Activated CD4-positive, alpha-beta T cell treated with anti-CD3 and anti-CD28 coated beads, Interleukin-2, amount 10 ng/mL, durations not matched to agents 7 days and 5 days (primary cell): ENCODE results near the gene RESF1. TPM values are rescaled to one million over a fixed set of nuclear protein-coding genes. Genes with fewer than 3 reads are reported as not detected.
"Not testable (repeated sequence)": the region's sequence is repeated elsewhere in the genome, so short reads cannot be mapped to it uniquely, and the experiment has no call there.

Experiments
- CTCF ChIA-PET: fragments of 350-600 bp; sonication (Branson Sonifier 250); formaldehyde crosslinking; loops from one replicate; lab custom pipeline; 2021; ENCODE audit warnings: antibody characterized with exemption; lab: Charles Lee
- POLR2A ChIA-PET: fragments of 350-600 bp; sonication (Branson Sonifier 250); formaldehyde crosslinking; loops from one replicate; lab custom pipeline; 2021; ENCODE audit warnings: antibody characterized with exemption; lab: Charles Lee
- DNase-seq: peaks from one replicate; pipeline ENCODE4 v3.0.0-alpha.2; 2020
- H3K27ac Mint-ChIP-seq: one replicate; pipeline ENCODE4 v1.8.0; 2021; ENCODE audit warnings: mild to moderate bottlenecking, moderate library complexity, mixed read lengths
- H3K27me3 Mint-ChIP-seq: one replicate; pipeline ENCODE4 v1.8.0; 2021; ENCODE audit warnings: mixed read lengths
- H3K36me3 Mint-ChIP-seq: one replicate; pipeline ENCODE4 v1.8.0; 2021; ENCODE audit warnings: low read depth, mixed read lengths
- H3K4me1 Mint-ChIP-seq: one replicate; pipeline ENCODE4 v1.8.0; 2021; ENCODE audit warnings: mixed read lengths
- H3K4me3 Mint-ChIP-seq: one replicate; pipeline ENCODE4 v1.8.0; 2021; ENCODE audit warnings: mild to moderate bottlenecking, moderate library complexity, mixed read lengths
- H3K9me3 Mint-ChIP-seq: one replicate; pipeline ENCODE4 v1.8.0; 2021; ENCODE audit warnings: mixed read lengths
- total RNA-seq, 2 experiments: library from RNA; stranded (reverse); gene quantifications; one replicate each; pipeline ENCODE4 v1.2.3, GENCODE V29; 2021

The RESF1 gene
- 100 to 1,000 TPM; 137 to 183 TPM for total RNA-seq

- peaks cover 20% of the 10 kb centered on the region for H3K9me3 Mint-ChIP-seq
- H3K27me3 Mint-ChIP-seq = no peaks in the 10 kb centered on the region
- ChIA-PET POLR2A (interaction anchor here (0.5 to 1.4 kb wide), 5 partner anchors 30 to 306 kb away, joined by 3 to 9 read pairs (median 4); no protein-coding TSS in a partner anchor), CTCF (interaction anchor here (1.0 to 2.5 kb wide), 8 partner anchors 10 to 276 kb away, joined by 3 to 10 read pairs (median 3); no protein-coding TSS in a partner anchor)
- H3K36me3 Mint-ChIP-seq = peaks cover 74% of the 10 kb centered on the region
- H3K27ac Mint-ChIP-seq = peak within 1 kb of the TSS; percentile 99
- DNase-seq = peak; percentile 90
- peak within 1 kb of the TSS; percentile 90 for H3K4me3 Mint-ChIP-seq
- H3K4me1 Mint-ChIP-seq = peaks cover 63% of the 10 kb centered on the region
Observed at GRCh38 chr12:31959161-31959700, at the start of gene RESF1. TSS of gene RESF1 (plus strand) at chr12:31959415. CDS start at chr12:31980956, 21,541 bp downstream.

- Mint-ChIP-seq H3K36me3 (peaks cover 13% of the 10 kb centered on the region), H3K4me1 (no peaks in the 10 kb centered on the region), H3K27me3 (no peaks in the 10 kb centered on the region), H3K27ac (no peak overlapping the region), H3K9me3 (peaks cover 29% of the 10 kb centered on the region), H3K4me3 (no peak overlapping the region)
- DNase-seq = no peak
- ChIA-PET POLR2A (interaction anchor here (0.6 kb wide), 1 partner anchor 46 kb away, joined by 15 read pairs; no protein-coding TSS in a partner anchor), CTCF (interaction anchor here (0.6 kb wide), 2 partner anchors 25 to 65 kb away, joined by 3 to 4 read pairs; no protein-coding TSS in a partner anchor)
Observed at GRCh38 chr12:31914927-31915326, 44.3 kb upstream of the RESF1 start.

- H3K27ac Mint-ChIP-seq = no peak overlapping the region
- no peaks in the 10 kb centered on the region for H3K27me3 Mint-ChIP-seq
- POLR2A ChIA-PET = interaction anchor here (0.6 kb wide), 1 partner anchor 46 kb away, joined by 15 read pairs; no protein-coding TSS in a partner anchor
- no peaks in the 10 kb centered on the region for H3K4me1 Mint-ChIP-seq
- H3K4me3 Mint-ChIP-seq = no peak overlapping the region
- peaks cover 13% of the 10 kb centered on the region for H3K36me3 Mint-ChIP-seq
- peaks cover 28% of the 10 kb centered on the region for H3K9me3 Mint-ChIP-seq
- CTCF ChIA-PET = interaction anchor here (0.6 to 1.4 kb wide), 2 partner anchors 25 to 65 kb away, joined by 3 read pairs; no protein-coding TSS in a partner anchor
- no peak for DNase-seq
Observed at GRCh38 chr12:31915446-31915845, 43.8 kb upstream of the RESF1 start.

- Mint-ChIP-seq H3K4me3 (no peak overlapping the region), H3K27me3 (no peaks in the 10 kb centered on the region), H3K4me1 (peaks cover 11% of the 10 kb centered on the region), H3K9me3 (peaks cover 33% of the 10 kb centered on the region), H3K36me3 (peaks cover 23% of the 10 kb centered on the region), H3K27ac (no peak overlapping the region)
- ChIA-PET POLR2A (no interaction called here), CTCF (interaction anchor here (1.1 to 3.8 kb wide), 5 partner anchors 10 to 66 kb away, joined by 3 to 10 read pairs (median 5); partner anchors contain the start of gene RESF1)
- no peak for DNase-seq
Observed at GRCh38 chr12:31922341-31923062, 36.7 kb upstream of the RESF1 start.

GRCh38 chr12:31923063-31923412, 36.2 kb upstream of the RESF1 start:
- Mint-ChIP-seq H3K4me3 (no peak overlapping the region), H3K27ac (peak overlapping the region; percentile 5), H3K4me1 (peaks cover 15% of the 10 kb centered on the region), H3K36me3 (peaks cover 26% of the 10 kb centered on the region), H3K9me3 (peaks cover 31% of the 10 kb centered on the region), H3K27me3 (no peaks in the 10 kb centered on the region)
- no peak for DNase-seq
- ChIA-PET POLR2A (no interaction called here), CTCF (interaction anchor here (1.1 to 3.8 kb wide), 7 partner anchors 10 to 66 kb away, joined by 3 to 10 read pairs (median 5); partner anchors contain the start of gene RESF1)

GRCh38 chr12:31928246-31929026, 30.8 kb upstream of the RESF1 start:
- Mint-ChIP-seq H3K27me3 (no peaks in the 10 kb centered on the region), H3K4me1 (peaks cover 35% of the 10 kb centered on the region), H3K36me3 (peaks cover 31% of the 10 kb centered on the region), H3K27ac (peak overlapping the region; percentile 97), H3K4me3 (peak overlapping the region; percentile 76), H3K9me3 (peaks cover 33% of the 10 kb centered on the region)
- POLR2A ChIA-PET = interaction anchor here (0.6 to 0.7 kb wide), 2 partner anchors 31 to 124 kb away, joined by 3 to 4 read pairs; partner anchors contain the start of gene RESF1
- CTCF ChIA-PET = interaction anchor here (1.0 to 1.6 kb wide), 3 partner anchors 12 to 64 kb away, joined by 3 to 4 read pairs (median 3); no protein-coding TSS in a partner anchor
- peak; percentile 31 for DNase-seq

GRCh38 chr12:31929027-31929526, 30.1 kb upstream of the RESF1 start:
- peak overlapping the region; percentile 76 for H3K4me3 Mint-ChIP-seq
- no peak for DNase-seq
- peaks cover 31% of the 10 kb centered on the region for H3K9me3 Mint-ChIP-seq
- no peaks in the 10 kb centered on the region for H3K27me3 Mint-ChIP-seq
- peaks cover 30% of the 10 kb centered on the region for H3K36me3 Mint-ChIP-seq
- H3K4me1 Mint-ChIP-seq = peaks cover 35% of the 10 kb centered on the region
- ChIA-PET CTCF (interaction anchor here (1.0 to 1.6 kb wide), 3 partner anchors 12 to 63 kb away, joined by 3 to 4 read pairs (median 3); no protein-coding TSS in a partner anchor), POLR2A (interaction anchor here (0.6 kb wide), 1 partner anchor 125 kb away, joined by 4 read pairs; no protein-coding TSS in a partner anchor)
- peak overlapping the region; percentile 97 for H3K27ac Mint-ChIP-seq

GRCh38 chr12:31931796-31932715, 27.2 kb upstream of the RESF1 start:
- peaks cover 35% of the 10 kb centered on the region for H3K4me1 Mint-ChIP-seq
- ChIA-PET CTCF (interaction anchor here (0.9 to 1.5 kb wide), 3 partner anchors 9 to 28 kb away, joined by 3 to 8 read pairs (median 3); partner anchors contain the start of gene RESF1), POLR2A (no interaction called here)
- no peak overlapping the region for H3K27ac Mint-ChIP-seq
- no peak overlapping the region for H3K4me3 Mint-ChIP-seq
- H3K27me3 Mint-ChIP-seq = no peaks in the 10 kb centered on the region
- H3K36me3 Mint-ChIP-seq = peaks cover 30% of the 10 kb centered on the region
- peaks cover 29% of the 10 kb centered on the region for H3K9me3 Mint-ChIP-seq
- DNase-seq = no peak

- Mint-ChIP-seq H3K36me3 (peaks cover 44% of the 10 kb centered on the region), H3K27ac (no peak overlapping the region), H3K4me3 (no peak overlapping the region), H3K27me3 (no peaks in the 10 kb centered on the region), H3K9me3 (peaks cover 47% of the 10 kb centered on the region), H3K4me1 (no peaks in the 10 kb centered on the region)
- POLR2A ChIA-PET = no interaction called here
- DNase-seq = no peak
- CTCF ChIA-PET = no interaction called here
Observed at GRCh38 chr12:31944299-31944698, 14.9 kb upstream of the RESF1 start.

GRCh38 chr12:31947971-31948370, 11.2 kb upstream of the RESF1 start:
- Mint-ChIP-seq H3K27me3 (no peaks in the 10 kb centered on the region), H3K9me3 (peaks cover 53% of the 10 kb centered on the region), H3K36me3 (peaks cover 56% of the 10 kb centered on the region), H3K27ac (no peak overlapping the region), H3K4me1 (no peaks in the 10 kb centered on the region), H3K4me3 (no peak overlapping the region)
- POLR2A ChIA-PET = no interaction called here
- CTCF ChIA-PET = interaction anchor here (0.6 to 1.1 kb wide), 2 partner anchors 8 to 23 kb away, joined by 3 to 4 read pairs; no protein-coding TSS in a partner anchor
- no peak for DNase-seq

- POLR2A ChIA-PET, H3K4me3 Mint-ChIP-seq, H3K4me1 Mint-ChIP-seq, DNase-seq, H3K27me3 Mint-ChIP-seq, H3K27ac Mint-ChIP-seq: not testable (repeated sequence)
- CTCF ChIA-PET = interaction anchor here (1.1 to 1.5 kb wide), 2 partner anchors 10 to 12 kb away, joined by 3 read pairs; no protein-coding TSS in a partner anchor
- peaks cover 52% of the 10 kb centered on the region for H3K9me3 Mint-ChIP-seq
- peaks cover 51% of the 10 kb centered on the region for H3K36me3 Mint-ChIP-seq
Observed at GRCh38 chr12:31948697-31949359, 10.4 kb upstream of the RESF1 start.
